ENCODE measurements around the gene CLDN9.

Gene CLDN9

DNA sequence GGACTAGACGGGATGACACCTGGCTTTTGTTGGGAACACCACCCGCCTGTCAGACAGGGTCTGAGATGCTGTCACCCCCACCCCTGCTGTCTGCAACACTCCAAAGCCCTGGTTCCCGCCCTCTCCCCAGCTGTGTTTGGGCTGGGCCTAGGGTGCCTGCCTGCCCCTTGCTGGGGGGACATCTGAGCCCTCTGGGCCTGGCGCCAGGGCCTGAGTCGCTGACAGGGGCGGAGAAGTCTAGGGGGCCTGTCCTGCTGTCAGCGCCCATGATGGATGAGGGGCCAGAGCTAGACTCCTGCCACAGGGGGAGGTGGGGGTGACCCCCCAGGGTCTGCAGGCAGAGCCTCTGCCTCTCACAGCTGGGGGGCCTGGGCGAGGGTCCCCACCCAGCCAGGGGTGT lies 24.9 kb upstream of the CLDN9 start:
- Histone ChIP-seq H3K27ac (no peak overlapping the region), H3K4me3 (ENCODE audit: low read depth, low read length) (no peak overlapping the region), H3K9me3 (ENCODE audit: control insufficient read depth, low read length) (no peaks in the 10 kb centered on the region), H3K9ac (no peak overlapping the region), H2AFZ (no peak overlapping the region), H3K4me1 (peaks cover 3% of the 10 kb centered on the region), H3K4me2 (ENCODE audit: low read length) (no peak overlapping the region), H3K27me3 (ENCODE audit: control insufficient read depth, insufficient read depth, low read length) (no peaks in the 10 kb centered on the region), H3K79me2 (no peaks in the 10 kb centered on the region), H3K36me3 (ENCODE audit: control insufficient read depth, insufficient read depth, low read length) (no peaks in the 10 kb centered on the region)
- TF ChIP-seq, protein P1, sequence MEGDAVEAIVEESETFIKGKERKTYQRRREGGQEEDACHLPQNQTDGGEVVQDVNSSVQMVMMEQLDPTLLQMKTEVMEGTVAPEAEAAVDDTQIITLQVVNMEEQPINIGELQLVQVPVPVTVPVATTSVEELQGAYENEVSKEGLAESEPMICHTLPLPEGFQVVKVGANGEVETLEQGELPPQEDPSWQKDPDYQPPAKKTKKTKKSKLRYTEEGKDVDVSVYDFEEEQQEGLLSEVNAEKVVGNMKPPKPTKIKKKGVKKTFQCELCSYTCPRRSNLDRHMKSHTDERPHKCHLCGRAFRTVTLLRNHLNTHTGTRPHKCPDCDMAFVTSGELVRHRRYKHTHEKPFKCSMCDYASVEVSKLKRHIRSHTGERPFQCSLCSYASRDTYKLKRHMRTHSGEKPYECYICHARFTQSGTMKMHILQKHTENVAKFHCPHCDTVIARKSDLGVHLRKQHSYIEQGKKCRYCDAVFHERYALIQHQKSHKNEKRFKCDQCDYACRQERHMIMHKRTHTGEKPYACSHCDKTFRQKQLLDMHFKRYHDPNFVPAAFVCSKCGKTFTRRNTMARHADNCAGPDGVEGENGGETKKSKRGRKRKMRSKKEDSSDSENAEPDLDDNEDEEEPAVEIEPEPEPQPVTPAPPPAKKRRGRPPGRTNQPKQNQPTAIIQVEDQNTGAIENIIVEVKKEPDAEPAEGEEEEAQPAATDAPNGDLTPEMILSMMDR (IDR thresholded peaks at IDR 0.05) = no peak

DNA sequence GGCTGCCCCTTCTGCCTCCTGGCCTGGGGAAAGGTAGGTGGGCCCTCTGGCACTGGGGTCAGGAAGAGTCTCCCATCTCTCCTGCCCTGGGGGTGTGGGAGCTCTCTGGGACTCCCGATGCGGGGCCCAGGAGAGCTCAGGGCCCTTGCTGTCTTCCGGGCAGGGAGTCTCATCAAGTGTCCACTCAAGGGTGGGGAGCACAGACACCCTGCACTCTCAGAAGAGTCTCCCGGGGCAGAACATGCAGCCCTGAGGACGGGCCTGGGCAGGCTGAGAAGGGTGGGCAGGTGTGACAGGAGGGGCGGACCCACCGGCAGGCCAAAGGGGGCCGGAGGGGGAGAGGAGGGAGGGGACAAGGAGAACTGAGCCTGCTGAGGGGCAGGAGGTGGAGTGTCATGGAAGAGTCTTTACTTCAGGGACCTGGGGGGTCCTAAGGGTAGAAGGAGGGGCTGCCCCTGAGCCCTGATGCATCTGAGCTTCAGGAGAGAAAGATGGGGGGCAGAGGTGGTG lies 24.1 kb upstream of the CLDN9 start:
- H3K27ac ChIP-seq = no peak overlapping the region
- no peak overlapping the region for H3K4me2 ChIP-seq (ENCODE audit: low read length)
- H3K4me1 ChIP-seq = peaks cover 3% of the 10 kb centered on the region
- H3K27me3 ChIP-seq (ENCODE audit: control insufficient read depth, insufficient read depth, low read length) = no peaks in the 10 kb centered on the region
- TF ChIP-seq, protein P1 (IDR thresholded peaks at IDR 0.05) = no peak
- no peak overlapping the region for H3K9ac ChIP-seq
- no peaks in the 10 kb centered on the region for H3K79me2 ChIP-seq
- H3K4me3 ChIP-seq (ENCODE audit: low read depth, low read length) = no peak overlapping the region
- H3K9me3 ChIP-seq (ENCODE audit: control insufficient read depth, low read length) = no peaks in the 10 kb centered on the region
- H2AFZ ChIP-seq = no peak overlapping the region
- no peaks in the 10 kb centered on the region for H3K36me3 ChIP-seq (ENCODE audit: control insufficient read depth, insufficient read depth, low read length)

DNA sequence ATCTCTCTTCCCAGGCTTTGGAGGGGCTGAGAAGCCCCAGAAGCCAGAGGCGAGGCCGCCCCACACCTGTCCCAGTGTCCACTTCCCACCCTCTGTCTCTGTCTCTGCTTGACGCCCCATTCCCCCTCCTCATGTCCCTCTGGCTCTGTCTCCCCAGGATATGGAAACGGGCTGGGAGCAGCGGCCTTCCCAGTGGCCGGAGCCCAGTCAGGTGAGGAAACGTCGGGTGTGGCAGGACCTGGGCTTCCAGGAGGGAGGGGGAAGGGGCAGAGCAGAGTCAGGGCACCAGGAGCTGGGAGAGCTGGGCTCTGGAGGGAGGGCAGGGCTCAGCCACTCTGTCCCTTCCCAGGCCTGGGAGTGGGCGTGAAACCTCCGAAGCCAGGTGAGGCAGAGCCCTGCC lies 21.8 kb upstream of the CLDN9 start:
- no peaks in the 10 kb centered on the region for H3K27me3 ChIP-seq (ENCODE audit: control insufficient read depth, insufficient read depth, low read length)
- H3K4me1 ChIP-seq = no peaks in the 10 kb centered on the region
- H3K79me2 ChIP-seq = no peaks in the 10 kb centered on the region
- TF ChIP-seq, protein P1 (IDR thresholded peaks at IDR 0.05) = no peak
- H3K4me2 ChIP-seq (ENCODE audit: low read length) = no peak overlapping the region
- no peaks in the 10 kb centered on the region for H3K36me3 ChIP-seq (ENCODE audit: control insufficient read depth, insufficient read depth, low read length)
- no peak overlapping the region for H3K4me3 ChIP-seq (ENCODE audit: low read depth, low read length)
- no peak overlapping the region for H2AFZ ChIP-seq
- H3K9ac ChIP-seq = no peak overlapping the region
- H3K27ac ChIP-seq = no peak overlapping the region
- H3K9me3 ChIP-seq (ENCODE audit: control insufficient read depth, low read length) = no peaks in the 10 kb centered on the region

DNA sequence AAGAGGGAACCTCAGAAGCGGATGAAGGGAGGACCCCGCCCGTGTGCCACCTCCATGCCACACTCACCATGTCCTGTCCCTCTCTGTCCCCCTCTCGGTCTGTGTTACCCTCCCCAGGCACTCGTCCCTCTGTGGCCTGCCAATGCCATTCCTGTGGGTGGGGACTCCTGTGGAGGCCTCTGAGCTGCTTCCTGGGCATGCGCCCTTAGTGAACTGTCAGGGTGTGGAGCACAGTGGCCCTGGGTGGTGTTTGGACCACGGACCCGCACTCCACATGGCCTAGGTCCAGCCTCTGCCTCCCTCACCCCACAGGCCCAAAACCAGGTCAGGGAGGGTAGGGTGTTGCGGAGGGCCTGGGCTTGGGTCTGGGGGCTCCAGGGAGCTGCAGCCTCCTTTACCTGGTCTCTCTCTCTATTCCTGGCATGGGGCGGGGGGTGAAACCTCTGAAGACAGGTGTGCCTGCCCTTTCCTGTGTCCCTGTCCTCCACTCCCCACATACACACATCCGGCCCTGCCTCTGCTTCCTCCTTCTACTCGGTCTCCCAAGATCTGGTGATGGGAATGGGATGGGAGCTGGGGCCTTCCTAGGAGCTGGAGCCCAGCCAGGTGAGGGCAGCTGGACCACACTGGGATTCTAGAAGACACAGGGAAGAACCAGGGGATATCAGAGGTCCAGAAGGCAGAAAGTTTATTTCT lies 21.0 kb upstream of the CLDN9 start:
- no peak overlapping the region for H3K4me2 ChIP-seq (ENCODE audit: low read length)
- TF ChIP-seq, protein P1 (IDR thresholded peaks at IDR 0.05) = no peak
- H3K4me3 ChIP-seq (ENCODE audit: low read depth, low read length) = no peak overlapping the region
- H2AFZ ChIP-seq = no peak overlapping the region
- H3K9me3 ChIP-seq (ENCODE audit: control insufficient read depth, low read length) = no peaks in the 10 kb centered on the region
- H3K9ac ChIP-seq = no peak overlapping the region
- no peaks in the 10 kb centered on the region for H3K36me3 ChIP-seq (ENCODE audit: control insufficient read depth, insufficient read depth, low read length)
- no peak overlapping the region for H3K27ac ChIP-seq
- no peaks in the 10 kb centered on the region for H3K4me1 ChIP-seq
- H3K79me2 ChIP-seq = no peaks in the 10 kb centered on the region
- H3K27me3 ChIP-seq (ENCODE audit: control insufficient read depth, insufficient read depth, low read length) = no peaks in the 10 kb centered on the region

Measured in parathyroid adenoma (tissue), 2 donors.